ENCODE measurements around the gene ALDOA. TPM values are rescaled to one million over a fixed set of nuclear protein-coding genes. Genes with fewer than 3 reads are reported as not detected.

Gene ALDOA
- total RNA-seq, 3 donors from 2014 or later (not counting 1 experiment from before 2014, with no cell fraction given), result 412 to 544 (median 490) TPM

GRCh38 chr16:30025156-30025555 lies 40.4 kb upstream of the ALDOA start:
- Mint-ChIP-seq H3K4me3 (no peak overlapping the region), H3K27me3 (ENCODE audit: low read depth in 2 of 2) (peaks cover 30 to 33% of the 10 kb centered on the region in 2 donors), H3K27ac (no peak overlapping the region), H3K36me3 (no peaks in the 10 kb centered on the region), H3K4me1 (peaks cover 8 to 26% of the 10 kb centered on the region in 2 donors), H3K9me3 (no peaks in the 10 kb centered on the region)
- no peak for DNase-seq
- Histone ChIP-seq H3K4me3 (ENCODE audit: low read length) (no peak overlapping the region), H3K4me1 (ENCODE audit: control insufficient read depth, insufficient read depth, low read length) (peaks cover 13% of the 10 kb centered on the region), H3K27me3 (ENCODE audit: control insufficient read depth, insufficient read depth, low read length) (peaks cover 14% of the 10 kb centered on the region), H3K36me3 (ENCODE audit: control insufficient read depth, insufficient read depth, low read length) (no peaks in the 10 kb centered on the region), H3K27ac (ENCODE audit: low read length) (no peak overlapping the region), H3K9me3 (ENCODE audit: control insufficient read depth, insufficient read depth, low read length) (no peaks in the 10 kb centered on the region)
- ATAC-seq, result no peak
- WGBS (ENCODE audit: insufficient coverage), result 82% methylated on average over 20 of the region's 20 CpGs
- intact Hi-C loops (cut with micrococcal nuclease), result no loop called here
- TF ChIP-seq CTCF (IDR thresholded peaks at IDR 0.05), result no peak

GRCh38 chr16:30025574-30025973 lies 40.0 kb upstream of the ALDOA start:
- Mint-ChIP-seq H3K27me3 (ENCODE audit: low read depth in 2 of 2) (peaks cover 32 to 35% of the 10 kb centered on the region in 2 donors), H3K4me3 (no peak overlapping the region), H3K36me3 (no peaks in the 10 kb centered on the region), H3K9me3 (no peaks in the 10 kb centered on the region), H3K4me1 (peaks cover 8 to 30% of the 10 kb centered on the region in 2 donors), H3K27ac (no peak overlapping the region)
- Histone ChIP-seq H3K4me3 (ENCODE audit: low read length) (no peak overlapping the region), H3K9me3 (ENCODE audit: control insufficient read depth, insufficient read depth, low read length) (no peaks in the 10 kb centered on the region), H3K27me3 (ENCODE audit: control insufficient read depth, insufficient read depth, low read length) (peaks cover 17% of the 10 kb centered on the region), H3K27ac (ENCODE audit: low read length) (no peak overlapping the region), H3K36me3 (ENCODE audit: control insufficient read depth, insufficient read depth, low read length) (no peaks in the 10 kb centered on the region), H3K4me1 (ENCODE audit: control insufficient read depth, insufficient read depth, low read length) (peaks cover 18% of the 10 kb centered on the region)
- no peak for TF ChIP-seq CTCF (IDR thresholded peaks at IDR 0.05)
- no peak for DNase-seq
- ATAC-seq, result no peak
- 67% methylated on average over 7 of the region's 7 CpGs for whole genome bisulfite sequencing (ENCODE audit: insufficient coverage)
- intact Hi-C loops (cut with micrococcal nuclease), result no loop called here

GRCh38 chr16:30026449-30026848 lies 39.1 kb upstream of the ALDOA start:
- no peaks in the 10 kb centered on the region for H3K36me3 ChIP-seq (ENCODE audit: control insufficient read depth, insufficient read depth, low read length)
- intact Hi-C loops (cut with micrococcal nuclease), result no loop called here
- no peaks in the 10 kb centered on the region for H3K9me3 ChIP-seq (ENCODE audit: control insufficient read depth, insufficient read depth, low read length)
- DNase-seq, result no peak
- Mint-ChIP-seq H3K27ac (no peak overlapping the region), H3K36me3 (no peaks in the 10 kb centered on the region), H3K4me3 (no peak overlapping the region), H3K27me3 (ENCODE audit: low read depth in 2 of 2) (peaks cover 31 to 32% of the 10 kb centered on the region in 2 donors), H3K9me3 (no peaks in the 10 kb centered on the region), H3K4me1 (peaks cover 1 to 21% of the 10 kb centered on the region in 2 donors)
- H3K4me3 ChIP-seq (ENCODE audit: low read length), result no peak overlapping the region
- H3K4me1 ChIP-seq (ENCODE audit: control insufficient read depth, insufficient read depth, low read length), result peaks cover 18% of the 10 kb centered on the region
- WGBS (ENCODE audit: insufficient coverage), result 95% methylated on average over 18 of the region's 18 CpGs
- H3K27me3 ChIP-seq (ENCODE audit: control insufficient read depth, insufficient read depth, low read length), result peaks cover 20% of the 10 kb centered on the region
- H3K27ac ChIP-seq (ENCODE audit: low read length), result no peak overlapping the region
- no peak for ATAC-seq
- no peak for TF ChIP-seq CTCF (IDR thresholded peaks at IDR 0.05)
